IMR-90 (cell line): Measurements from ENCODE around the gene KMT2A.

Experiments used
- BHLHE40 ChIP-seq: fragments of 150-350 bp; IDR thresholded peaks from 2 replicates; pipeline ENCODE4 v1.6.1; 2016; ENCODE audit warnings: mild to moderate bottlenecking, low read depth, low read length
- CHD1 ChIP-seq: IDR thresholded peaks from 2 replicates; pipeline ENCODE4 v1.6.1; 2012; ENCODE audit warnings: low read depth, low read length, improper control_type of control experiment
- CTCF ChIP-seq: conservative IDR thresholded peaks from 2 replicates; pipeline ENCODE4 v1.5.1; 2012; ENCODE audit warnings: mild to moderate bottlenecking, low read depth, low read length, improper control_type of control experiment
- ELK1 ChIP-seq: fragments of 150-350 bp; IDR thresholded peaks from 2 replicates; pipeline ENCODE4 v1.6.1; 2016; ENCODE audit warnings: low read depth, mild to moderate bottlenecking, low read length, moderate library complexity, borderline replicate concordance
- FOS ChIP-seq: fragments of 150-350 bp; IDR thresholded peaks from 2 replicates; pipeline ENCODE4 v1.6.1; 2016; ENCODE audit warnings: low read depth, low read length
- MAZ ChIP-seq: IDR thresholded peaks from 2 replicates; pipeline ENCODE4 v1.6.1; 2012; ENCODE audit warnings: low read depth, mild to moderate bottlenecking, low read length, improper control_type of control experiment, moderate library complexity, borderline replicate concordance
- MXI1 ChIP-seq: IDR thresholded peaks from 2 replicates; pipeline ENCODE4 v1.6.1; 2012; ENCODE audit warnings: low read depth, mild to moderate bottlenecking, low read length, moderate library complexity, borderline replicate concordance
- NFE2L2 ChIP-seq: fragments of 150-350 bp; IDR thresholded peaks from 2 replicates; pipeline ENCODE4 v1.6.1; 2016; ENCODE audit warnings: low read depth, mild to moderate bottlenecking, low read length
- POLR2A ChIP-seq: IDR thresholded peaks from 2 replicates; pipeline ENCODE4 v1.6.1; 2012; ENCODE audit warnings: mild to moderate bottlenecking, low read depth, low read length
- RAD21 ChIP-seq: IDR thresholded peaks from 2 replicates; pipeline ENCODE4 v1.6.1; 2012; ENCODE audit warnings: low read length, improper control_type of control experiment
- RCOR1 ChIP-seq: IDR thresholded peaks from 2 replicates; pipeline ENCODE4 v1.6.1; 2012; ENCODE audit warnings: mild to moderate bottlenecking, low read length, improper control_type of control experiment; ENCODE audit not compliant: insufficient replicate concordance
- RFX5 ChIP-seq: IDR thresholded peaks from 2 replicates; pipeline ENCODE4 v1.8.0; 2012; ENCODE audit warnings: low read depth, mild to moderate bottlenecking, low read length, moderate library complexity
- SMC3 ChIP-seq: fragments of 150-350 bp; IDR thresholded peaks from 2 replicates; pipeline ENCODE4 v1.6.1; 2016; ENCODE audit warnings: low read depth, mild to moderate bottlenecking, antibody characterized with exemption, low read length, moderate library complexity
- TF ChIP-seq, protein P1 (sequence below): fragments of 150-350 bp; IDR thresholded peaks from 2 replicates; pipeline ENCODE4 v1.6.1; 2017; ENCODE audit warnings: mild to moderate bottlenecking, antibody characterized with exemption, low read length, low read depth

DNA sequence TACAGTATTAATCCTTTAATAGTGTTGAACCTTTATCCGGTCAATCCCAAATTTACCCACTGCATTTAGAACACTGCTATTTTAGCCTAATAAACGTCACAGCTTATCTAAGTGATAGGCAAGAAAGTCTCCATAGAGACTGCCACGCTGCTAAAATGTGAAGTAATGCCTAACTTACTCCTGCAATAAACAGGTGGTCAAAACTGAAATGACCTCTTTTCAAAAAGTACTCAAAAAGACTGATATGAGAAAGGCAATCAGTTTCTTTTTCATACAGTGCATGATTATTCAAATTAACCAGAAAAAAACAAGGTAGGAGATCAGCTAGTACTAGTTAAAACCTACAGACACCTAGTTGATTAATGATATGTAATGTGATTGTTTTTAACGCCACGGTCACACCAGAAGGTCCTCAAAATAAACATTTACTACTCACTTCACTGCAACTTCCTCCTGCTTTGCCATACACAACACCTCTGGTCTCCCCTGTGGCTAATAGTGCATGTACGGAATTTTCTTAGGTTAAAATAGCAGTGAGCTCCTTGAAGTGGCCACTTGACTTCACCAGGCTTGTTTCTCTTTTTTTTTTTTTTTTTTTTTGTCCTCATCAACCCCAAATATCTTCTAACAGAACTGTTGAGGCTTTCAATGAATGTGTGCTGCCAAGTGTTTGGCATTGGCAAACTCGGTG is 26.1 kb upstream of the KMT2A start:
- TF ChIP-seq CTCF, result no peak
- no peak for TF ChIP-seq RFX5
- no peak for TF ChIP-seq SMC3
- no peak for TF ChIP-seq BHLHE40
- TF ChIP-seq MAZ, result no peak
- no peak for TF ChIP-seq RAD21
- no peak for TF ChIP-seq POLR2A
- no peak for TF ChIP-seq MXI1
- no peak for TF ChIP-seq RCOR1
- TF ChIP-seq CHD1, result no peak
- no peak for TF ChIP-seq ELK1
- TF ChIP-seq, protein P1, sequence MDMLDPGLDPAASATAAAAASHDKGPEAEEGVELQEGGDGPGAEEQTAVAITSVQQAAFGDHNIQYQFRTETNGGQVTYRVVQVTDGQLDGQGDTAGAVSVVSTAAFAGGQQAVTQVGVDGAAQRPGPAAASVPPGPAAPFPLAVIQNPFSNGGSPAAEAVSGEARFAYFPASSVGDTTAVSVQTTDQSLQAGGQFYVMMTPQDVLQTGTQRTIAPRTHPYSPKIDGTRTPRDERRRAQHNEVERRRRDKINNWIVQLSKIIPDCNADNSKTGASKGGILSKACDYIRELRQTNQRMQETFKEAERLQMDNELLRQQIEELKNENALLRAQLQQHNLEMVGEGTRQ, result no peak
- no peak for TF ChIP-seq FOS
- no peak for TF ChIP-seq NFE2L2
